ENCODE measurements around the gene S1PR2. TPM values are rescaled to one million over a fixed set of nuclear protein-coding genes. Genes with fewer than 3 reads are reported as not detected.
"Not testable (repeated sequence)": the region's sequence is repeated elsewhere in the genome, so short reads cannot be mapped to it uniquely, and the experiment has no call there.

Gene S1PR2
- polyA plus RNA-seq, 1 experiment: 19.7 TPM

GRCh38 chr19:10205636-10206035 lies 25.5 kb downstream of the S1PR2 start:
- no peak overlapping the region for H3K27ac ChIP-seq (ENCODE audit: low read depth, low read length)
- ChIA-PET CTCF (interaction anchor here (1.8 kb wide), 1 partner anchor 44 kb away, joined by 5 read pairs; no protein-coding TSS in a partner anchor), POLR2A (interaction anchor here (1.5 kb wide), 1 partner anchor 11 kb away, joined by 4 read pairs; the partner anchor contains the start of gene DNMT1)
- no peak for TF ChIP-seq CTCF (IDR thresholded peaks at IDR 0.05; ENCODE audit: low read depth, low read length)
- H3K9me3 ChIP-seq (ENCODE audit: control insufficient read depth, insufficient read depth, low read length): peaks cover 4% of the 10 kb centered on the region; the same call in 1 of the 2 replicates
- H3K27me3 ChIP-seq (ENCODE audit: control insufficient read depth, insufficient read depth, low read length): no peaks in the 10 kb centered on the region
- no peak overlapping the region for H3K4me3 ChIP-seq (ENCODE audit: low read depth, low read length)
- DNase-seq (ENCODE audit: low read depth, low spot score): no peak

- POLR2A ChIA-PET: no interaction called here
- CTCF ChIA-PET: interaction anchor here (0.8 kb wide), 1 partner anchor 55 kb away, joined by 6 read pairs; no protein-coding TSS in a partner anchor
- TF ChIP-seq CTCF (IDR thresholded peaks at IDR 0.05; ENCODE audit: low read depth, low read length): no peak
- peaks cover 4% of the 10 kb centered on the region; the same call in 1 of the 2 replicates for H3K9me3 ChIP-seq (ENCODE audit: control insufficient read depth, insufficient read depth, low read length)
- no peak overlapping the region for H3K4me3 ChIP-seq (ENCODE audit: low read depth, low read length)
- H3K27me3 ChIP-seq (ENCODE audit: control insufficient read depth, insufficient read depth, low read length): no peaks in the 10 kb centered on the region
- DNase-seq (ENCODE audit: low read depth, low spot score): no peak
- no peak overlapping the region for H3K27ac ChIP-seq (ENCODE audit: low read depth, low read length)
These were observed 27.4 kb downstream of the S1PR2 start for GRCh38 chr19:10203686-10204085.

GRCh38 chr19:10201176-10201575 lies 30.0 kb downstream of the S1PR2 start:
- POLR2A ChIA-PET: interaction anchor here (0.6 kb wide), 1 partner anchor 39 kb away, joined by 6 read pairs; no protein-coding TSS in a partner anchor
- Histone ChIP-seq H3K9me3 (ENCODE audit: control insufficient read depth, insufficient read depth, low read length) (no peaks in the 10 kb centered on the region), H3K4me3 (ENCODE audit: low read depth, low read length) (no peak overlapping the region), H3K27me3 (ENCODE audit: control insufficient read depth, insufficient read depth, low read length) (no peaks in the 10 kb centered on the region), H3K27ac (ENCODE audit: low read depth, low read length) (no peak overlapping the region)
- TF ChIP-seq CTCF (IDR thresholded peaks at IDR 0.05; ENCODE audit: low read depth, low read length): no peak
- no peak for DNase-seq (ENCODE audit: low read depth, low spot score)
- CTCF ChIA-PET: interaction anchor here (1.7 kb wide), 1 partner anchor 58 kb away, joined by 7 read pairs; no protein-coding TSS in a partner anchor

GRCh38 chr19:10200101-10200500 lies 31.0 kb downstream of the S1PR2 start:
- POLR2A ChIA-PET: interaction anchor here (0.6 kb wide), 1 partner anchor 17 kb away, joined by 3 read pairs; no protein-coding TSS in a partner anchor
- H3K9me3 ChIP-seq (ENCODE audit: control insufficient read depth, insufficient read depth, low read length); H3K27ac ChIP-seq (ENCODE audit: low read depth, low read length); DNase-seq (ENCODE audit: low read depth, low spot score); CTCF ChIA-PET; H3K4me3 ChIP-seq (ENCODE audit: low read depth, low read length); H3K27me3 ChIP-seq (ENCODE audit: control insufficient read depth, insufficient read depth, low read length): not testable (repeated sequence)

- H3K27me3 ChIP-seq (ENCODE audit: control insufficient read depth, insufficient read depth, low read length); DNase-seq (ENCODE audit: low read depth, low spot score); H3K9me3 ChIP-seq (ENCODE audit: control insufficient read depth, insufficient read depth, low read length); CTCF ChIA-PET; H3K4me3 ChIP-seq (ENCODE audit: low read depth, low read length); POLR2A ChIA-PET; H3K27ac ChIP-seq (ENCODE audit: low read depth, low read length): not testable (repeated sequence)
These were observed 32.1 kb downstream of the S1PR2 start for GRCh38 chr19:10198889-10199644.

- Histone ChIP-seq H3K4me3 (ENCODE audit: low read depth, low read length) (peak overlapping the region; percentile 85), H3K27ac (ENCODE audit: low read depth, low read length) (no peak overlapping the region), H3K9me3 (ENCODE audit: control insufficient read depth, insufficient read depth, low read length) (peaks cover 4% of the 10 kb centered on the region; the same call in 1 of the 2 replicates), H3K27me3 (ENCODE audit: control insufficient read depth, insufficient read depth, low read length) (no peaks in the 10 kb centered on the region)
- ChIA-PET POLR2A (interaction anchor here (0.6 to 2.3 kb wide), 6 partner anchors 10 to 55 kb away, joined by 3 to 11 read pairs (median 5); no protein-coding TSS in a partner anchor), CTCF (interaction anchor here (0.6 to 2.1 kb wide), 4 partner anchors 15 to 96 kb away, joined by 3 to 5 read pairs (median 3); no protein-coding TSS in a partner anchor)
- TF ChIP-seq CTCF (IDR thresholded peaks at IDR 0.05; ENCODE audit: low read depth, low read length): no peak
- no peak for DNase-seq (ENCODE audit: low read depth, low spot score)
These were observed 36.0 kb downstream of the S1PR2 start for GRCh38 chr19:10195199-10195519.
